HepG2 (cell line): Measurements from ENCODE around the gene SHOX. TPM values are rescaled to one million over a fixed set of nuclear protein-coding genes. Genes with fewer than 3 reads are reported as not detected.

Experiments used
- ATAC-seq: fragments of 200-7000 bp; cut with Tn5 transposase; 3 replicates; pipeline ENCODE4 v1.9.1; 2020; ENCODE audit warnings: mild to moderate bottlenecking, moderate library complexity
- BruUV-seq: library from RNA; stranded (reverse); fragments of 400-500 nt; replicated peaks from 2 replicates; lab custom pipeline; 2021; lab: Mats Ljungman, UMichigan
- CTCF ChIA-PET: fragments of 300-600 bp; formaldehyde crosslinking; extraction: SDS; loops from one replicate; lab custom pipeline; 2021; ENCODE audit warnings: low total read pairs, inconsistent platforms, low intra/inter-chr PET ratio; lab: Yijun Ruan, JAX
- POLR2A ChIA-PET: fragments of 350-600 bp; sonication (Branson Sonifier 250); formaldehyde crosslinking; loops from one replicate; lab custom pipeline; 2020; ENCODE audit warnings: antibody characterized with exemption, inconsistent platforms; lab: Yijun Ruan, JAX
- DNase-seq: peaks from one replicate; pipeline ENCODE4 v3.0.0-alpha.2; 2015; ENCODE audit warnings: low spot score
- FAIRE-seq: peaks from 3 replicates; lab custom pipeline; 2011; peaks lifted over from hg19 to GRCh38; lab: Jason Lieb, UNC
- H2AFZ ChIP-seq: one replicate; pipeline ENCODE4 v1.6.1; 2011; ENCODE audit warnings: low read length, inconsistent platforms
- H3K27ac ChIP-seq: fragments of 300-600 bp; 3 replicates; pipeline ENCODE4 v1.8.0; 2011; ENCODE audit warnings: mixed run types, mild to moderate bottlenecking, mixed read lengths, low read length, inconsistent platforms; ENCODE audit not compliant: insufficient read depth; ENCODE audit errors: extremely low read length
- H3K27me3 ChIP-seq, 2 experiments: fragments of 200-600 bp in 1 of 2; 2 replicates in 1 of 2; 3 replicates in 1 of 2; pipeline versions ENCODE4 v1.6.0 to v1.8.0; 2011; ENCODE audit warnings: low read length in 2 of 2, mild to moderate bottlenecking in 2 of 2, moderate library complexity in 2 of 2, inconsistent platforms in 1 of 2; ENCODE audit not compliant: insufficient read depth in 2 of 2, control insufficient read depth in 1 of 2
- H3K36me3 ChIP-seq, 2 experiments: fragments of 200-600 bp in 1 of 2; replicated peaks in 1 of 2; 2 replicates in 1 of 2; 3 replicates in 1 of 2; pipeline versions ENCODE4 v1.5.1 to v1.8.0; 2011; ENCODE audit warnings: low read length in 2 of 2, inconsistent platforms in 1 of 2; ENCODE audit not compliant: insufficient read depth in 2 of 2, control insufficient read depth in 1 of 2
- H3K4me1 ChIP-seq: 2 replicates; pipeline ENCODE4 v1.5.1; 2012; ENCODE audit warnings: low read length, inconsistent platforms; ENCODE audit not compliant: insufficient read depth
- H3K4me2 ChIP-seq: 2 replicates; pipeline ENCODE4 v1.6.0; 2011; ENCODE audit warnings: low read depth, low read length, inconsistent platforms
- H3K4me3 ChIP-seq, 3 experiments: fragments of 200-600 bp in 1 of 3; sonication (generic), shearing (Covaris generic) in 1 of 3; replicated peaks in 1 of 3; 2 replicates each; pipeline ENCODE4 v1.5.1; 2011 to 2016; ENCODE audit warnings: low read length in 3 of 3, inconsistent platforms in 2 of 3, low read depth in 2 of 3, mild to moderate bottlenecking in 2 of 3, control low read depth in 1 of 3, mixed read lengths in 1 of 3; ENCODE audit not compliant: insufficient read depth in 1 of 3
- H3K79me2 ChIP-seq: one replicate; pipeline ENCODE4 v1.6.1; 2011; ENCODE audit warnings: low read length, inconsistent platforms; ENCODE audit not compliant: insufficient read depth
- H3K9ac ChIP-seq: 2 replicates; pipeline ENCODE4 v1.6.0; 2011; ENCODE audit warnings: mild to moderate bottlenecking, low read depth, low read length, inconsistent platforms; ENCODE audit not compliant: insufficient read depth
- H3K9me3 ChIP-seq: 2 replicates; pipeline ENCODE4 v1.5.1; 2012; ENCODE audit warnings: mild to moderate bottlenecking, low read length
- H4K20me1 ChIP-seq: 2 replicates; pipeline ENCODE4 v1.6.0; 2011; ENCODE audit warnings: inconsistent platforms, mild to moderate bottlenecking, low read length, moderate library complexity; ENCODE audit not compliant: insufficient read depth
- GABPA ChIP-seq, 2 experiments: IDR thresholded peaks; 2 replicates each; pipeline ENCODE4 v1.6.1; 2011 to 2016; ENCODE audit warnings: low read depth in 2 of 2, low read length in 1 of 2, missing biosample characterization in 1 of 2, missing genetic modification characterization in 1 of 2
- GTF2F1 ChIP-seq: fragments of 150-350 bp; IDR thresholded peaks from 2 replicates; pipeline ENCODE4 v1.6.1; 2014; ENCODE audit warnings: low read length
- HIC2 ChIP-seq: sonication (generic); formaldehyde crosslinking; IDR thresholded peaks from 2 replicates; pipeline ENCODE4 v1.9.0; 2022; ENCODE audit warnings: low read depth, missing genetic modification reagents
- MNT ChIP-seq: fragments of 450-650 bp; IDR thresholded peaks from 2 replicates; pipeline ENCODE4 v1.6.1; 2016
- NAIF1 ChIP-seq: sonication (generic); formaldehyde crosslinking; IDR thresholded peaks from 2 replicates; pipeline ENCODE4 v1.5.0; 2020; ENCODE audit warnings: mild to moderate bottlenecking, missing genetic modification reagents, borderline replicate concordance
- NONO ChIP-seq, 2 experiments: fragments of 450-650 bp in 1 of 2; sonication (generic) in 1 of 2; formaldehyde crosslinking in 1 of 2; IDR thresholded peaks in 1 of 2; conservative IDR thresholded peaks in 1 of 2; 2 replicates each; pipeline versions ENCODE4 v1.6.1 to v1.8.0; 2017 to 2022; ENCODE audit warnings: mild to moderate bottlenecking in 1 of 2, missing genetic modification reagents in 1 of 2, moderate library complexity in 1 of 2
- PAWR ChIP-seq: sonication (generic); formaldehyde crosslinking; IDR thresholded peaks from 2 replicates; pipeline ENCODE4 v1.4.0; 2020; ENCODE audit warnings: missing genetic modification reagents, mild to moderate bottlenecking, borderline replicate concordance
- RFXANK ChIP-seq: IDR thresholded peaks from 2 replicates; pipeline ENCODE4 v1.6.1; 2016
- ZNF260 ChIP-seq: sonication (generic); formaldehyde crosslinking; IDR thresholded peaks from 2 replicates; pipeline ENCODE4 v1.4.0; 2020; ENCODE audit warnings: missing genetic modification reagents, low read depth, mild to moderate bottlenecking, borderline replicate concordance
- ZNF816 ChIP-seq: sonication (generic); formaldehyde crosslinking; IDR thresholded peaks from 2 replicates; pipeline ENCODE4 v1.8.0; 2022; ENCODE audit warnings: missing genetic modification reagents, mild to moderate bottlenecking, borderline replicate concordance
- WGBS: methylation state at CpG from one replicate; pipeline ENCODE4 v1.1.6; 2017; ENCODE audit warnings: low lambda C conversion rate; 5-methylcytosine and 5-hydroxymethylcytosine counted together
- in situ Hi-C: cut with HindIII; loops from 2 replicates; pipeline ENCODE4 v1.10.0; 2017; ENCODE audit warnings: low pct_unique_long_range_greater_than_20kb; ENCODE audit not compliant: extremely low pct_ligation_motif_present
- intact Hi-C: fragments of 100-400 bp; cut with micrococcal nuclease; formaldehyde crosslinking; loops from one replicate; pipeline ENCODE4 v1.10.0; 2022; ENCODE audit not compliant: unreplicated experiment
- polyA plus RNA-seq, 8 experiments: library from polyadenylated mRNA; depleted of rRNA in 3 of 8; stranded (reverse) in 7 of 8; unstranded in 1 of 8; fragments of >200 nt; fragmentation: Illumina TruSeq in 4 of 8; extraction: Trizol in 4 of 8; gene quantifications; 2 replicates each; pipeline versions ENCODE4 v1.2.1 to v1.2.3, GENCODE V29; 2011 to 2016; ENCODE audit warnings: low read depth in 4 of 8, missing spikeins in 1 of 8, mixed read lengths in 1 of 8; ENCODE audit not compliant: insufficient read depth in 1 of 8
- total RNA-seq, 5 experiments: library from RNA; depleted of rRNA; stranded (reverse); fragments of >200 nt; fragmentation: Illumina TruSeq; extraction: Trizol; gene quantifications; 2 replicates each; pipeline ENCODE4 v1.2.3, GENCODE V29; 2016; ENCODE audit warnings: low read depth in 1 of 5

The SHOX gene
- total and polyA plus RNA-seq, 2 of the 13 experiments (the other 11 are each of a cell fraction or from before 2014, with no cell fraction given): not detected

GRCh38 chrX:680062-680461, 49.5 kb downstream of the SHOX start:
- Histone ChIP-seq H3K4me1 (no peaks in the 10 kb centered on the region), H2AFZ (no peak overlapping the region), H3K36me3 (no peaks in the 10 kb centered on the region), H3K9me3 (no peaks in the 10 kb centered on the region), H3K4me2 (no peak overlapping the region), H3K79me2 (no peaks in the 10 kb centered on the region), H4K20me1 (no peaks in the 10 kb centered on the region), H3K9ac (no peak overlapping the region), H3K27ac (no peak overlapping the region), H3K4me3 (no peak overlapping the region), H3K27me3 (peaks cover 1 to 14% of the 10 kb centered on the region in 2 experiments; a peak in 3 of 5 replicates)
- TF ChIP-seq NONO (IDR thresholded peaks at IDR 0.05) (no peak), NONO (CRISPR knock-in tag; conservative IDR thresholded peaks at IDR 0.05) (no peak), MNT (peak; percentile 99), NAIF1 (CRISPR knock-in tag) (no peak)
- intact Hi-C loops: no loop called here
- FAIRE-seq (no peak), DNase-seq (no peak), ATAC-seq (no peak)
- POLR2A ChIA-PET: no interaction called here
- in situ Hi-C loops: no loop called here
- CTCF ChIA-PET: no interaction called here
- 64% methylated on average over 10 of the region's 14 CpGs for WGBS
- BruUV-seq: no TSS peak

- no peak for ATAC-seq
- Histone ChIP-seq H3K9me3 (no peaks in the 10 kb centered on the region), H3K4me2 (no peak overlapping the region), H3K4me1 (no peaks in the 10 kb centered on the region), H3K27me3 (peaks cover 1 to 9% of the 10 kb centered on the region in 2 experiments; a peak in 3 of 5 replicates), H3K4me3 (no peak overlapping the region), H4K20me1 (no peaks in the 10 kb centered on the region), H3K9ac (no peak overlapping the region), H3K79me2 (no peaks in the 10 kb centered on the region), H3K27ac (no peak overlapping the region), H2AFZ (no peak overlapping the region), H3K36me3 (no peaks in the 10 kb centered on the region)
- ChIA-PET CTCF (no interaction called here), POLR2A (no interaction called here)
- no peak for FAIRE-seq
- BruUV-seq: no TSS peak
- no peak for DNase-seq
- 32% methylated on average over 3 of the region's 3 CpGs for WGBS
- in situ Hi-C loops: no loop called here
- intact Hi-C loops: no loop called here
- TF ChIP-seq ZNF816 (no peak), GABPA (IDR thresholded peaks at IDR 0.05; ENCODE audit: low read depth, low read length) (no peak), GABPA (CRISPR knock-in tag; IDR thresholded peaks at IDR 0.05; ENCODE audit: low read depth) (no peak), RFXANK (CRISPR knock-in tag) (no peak), HIC2 (CRISPR knock-in tag) (no peak), ZNF260 (no peak), GTF2F1 (no peak), PAWR (CRISPR knock-in tag) (no peak)
Observed at GRCh38 chrX:681989-682388, 51.4 kb downstream of the SHOX start.
